ENCODE data around the gene ZFYVE28. TPM values are rescaled to one million over a fixed set of nuclear protein-coding genes. Genes with fewer than 3 reads are reported as not detected.

The ZFYVE28 gene
- polyA plus RNA-seq, 3 donors, result 4.4 to 6.9 (median 5.1) TPM

GRCh38 chr4:2363056-2363721 is 55.3 kb downstream of the ZFYVE28 start:
- WGBS, 3 donors, result 36 to 78% (median 68%) methylated on average over 12 of the region's 12 CpGs

DNA sequence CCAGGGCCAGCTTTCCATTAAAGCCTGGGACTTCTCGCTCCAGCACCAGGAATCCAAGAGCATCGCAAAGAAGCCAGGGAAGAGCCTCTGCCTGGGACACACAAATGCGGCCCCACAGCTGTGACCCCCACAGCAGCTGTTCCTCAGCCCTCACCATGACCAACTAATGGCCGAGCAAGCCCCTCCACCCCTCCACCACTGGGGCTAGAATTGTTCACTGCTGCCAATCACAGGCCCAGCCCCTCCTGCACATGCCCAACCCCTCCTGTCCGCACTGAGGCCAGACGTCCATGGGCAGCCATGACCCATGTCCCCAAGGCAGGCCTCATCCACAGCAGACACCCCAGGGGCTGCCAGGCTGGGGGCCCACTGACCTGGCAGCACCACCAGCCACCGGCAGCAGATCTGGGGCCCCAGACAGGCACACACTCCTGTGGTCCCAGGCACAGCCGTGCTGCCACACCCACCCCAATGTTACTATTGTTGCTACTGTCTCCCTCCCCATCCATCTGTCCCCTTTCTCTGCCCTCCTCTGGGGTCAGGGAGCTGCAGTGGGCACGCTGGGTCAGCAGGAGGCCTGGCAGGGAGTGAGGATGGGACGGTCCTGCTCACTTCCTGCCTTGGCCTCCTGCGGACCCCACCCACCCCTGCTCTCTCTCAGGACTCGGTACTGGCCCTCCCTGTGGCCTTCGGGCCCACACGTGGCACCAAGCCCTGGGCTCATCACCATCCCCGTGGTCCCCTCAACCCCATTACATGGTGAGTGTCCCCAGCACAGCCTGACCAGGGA is 56.0 kb downstream of the ZFYVE28 start:
- WGBS, 3 donors, result 85 to 90% (median 85%) methylated on average over 13 to 15 of the region's 15 CpGs
- H3K27ac ChIP-seq (ENCODE audit: low read depth, low read length), result no peak overlapping the region

More at GRCh38 chr4:2363056-2363721, 55.3 kb downstream of the ZFYVE28 start:
- no peak overlapping the region for H3K27ac ChIP-seq (ENCODE audit: low read depth, low read length)

DNA sequence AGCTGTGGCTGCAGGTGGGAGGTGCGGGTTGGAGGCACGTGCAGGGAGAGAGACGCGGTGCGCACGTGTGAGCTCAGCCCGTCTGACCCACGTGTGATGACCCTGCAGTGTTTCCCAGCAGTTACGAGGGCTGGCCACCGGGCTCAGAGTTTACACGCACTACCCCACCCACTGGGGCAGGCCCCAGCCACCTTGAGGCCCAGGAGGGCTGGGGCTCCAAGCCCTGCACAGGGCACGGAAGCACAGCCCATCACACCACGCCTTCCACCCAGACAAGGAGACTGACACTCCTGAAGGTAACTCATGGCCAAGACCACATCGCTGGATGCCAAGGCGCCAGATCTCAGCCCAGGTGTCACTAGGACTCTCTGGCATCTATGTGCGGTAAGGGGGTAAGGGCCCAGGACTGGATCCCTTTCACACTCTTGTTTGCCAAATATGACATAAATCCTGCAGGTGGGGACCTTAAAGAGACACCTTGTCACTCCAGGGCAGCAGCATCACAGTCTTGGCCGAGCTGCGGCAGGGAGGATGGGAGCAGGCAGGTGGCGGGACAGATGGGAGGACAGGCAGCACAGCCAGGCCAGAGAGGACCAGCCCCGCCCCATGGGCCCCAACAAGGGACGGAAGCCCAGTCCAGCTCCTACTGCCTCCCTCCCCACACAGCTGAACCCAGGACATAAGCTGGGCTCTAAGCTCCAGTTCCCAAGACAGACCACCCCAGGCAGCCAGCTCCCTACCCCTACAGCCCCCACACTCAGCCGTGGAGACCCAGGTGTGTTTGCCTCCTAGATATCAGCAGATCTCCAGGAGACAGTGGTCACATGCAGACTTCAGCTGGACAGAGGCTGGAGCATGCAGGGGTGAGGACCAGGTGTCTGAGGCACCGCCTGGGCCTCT is 56.8 kb downstream of the ZFYVE28 start:
- 87 to 89% (median 89%) methylated on average over 23 of the region's 23 CpGs for WGBS, 3 donors
- no peak overlapping the region for H3K27ac ChIP-seq (ENCODE audit: low read depth, low read length)

DNA sequence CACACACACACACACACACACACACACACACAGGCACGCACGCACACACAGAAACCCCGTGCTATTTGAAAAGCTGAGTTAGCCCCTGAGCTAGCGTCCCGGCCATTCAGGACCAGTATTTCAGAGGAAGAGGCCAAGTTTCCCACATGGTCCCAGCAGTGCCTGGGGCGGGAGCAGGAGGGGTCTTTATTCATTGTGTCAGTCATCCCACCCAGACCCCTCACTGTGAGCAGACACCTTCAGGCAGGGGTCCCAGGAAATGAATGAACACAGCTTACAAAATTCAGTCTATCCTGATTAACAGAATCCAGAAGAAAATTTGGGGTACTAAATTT is 58.1 kb downstream of the ZFYVE28 start:
- WGBS, 3 donors, result 90 to 91% (median 91%) methylated on average over 6 of the region's 6 CpGs

GRCh38 chr4:2359591-2360395 is 58.7 kb downstream of the ZFYVE28 start:
- no peak overlapping the region for H3K27ac ChIP-seq (ENCODE audit: low read depth, low read length)
- WGBS, 3 donors, result 88 to 92% (median 90%) methylated on average over 24 of the region's 24 CpGs

More for the DNA sequence above, 58.1 kb downstream of the ZFYVE28 start:
- no peak overlapping the region for H3K27ac ChIP-seq (ENCODE audit: low read depth, low read length)

DNA sequence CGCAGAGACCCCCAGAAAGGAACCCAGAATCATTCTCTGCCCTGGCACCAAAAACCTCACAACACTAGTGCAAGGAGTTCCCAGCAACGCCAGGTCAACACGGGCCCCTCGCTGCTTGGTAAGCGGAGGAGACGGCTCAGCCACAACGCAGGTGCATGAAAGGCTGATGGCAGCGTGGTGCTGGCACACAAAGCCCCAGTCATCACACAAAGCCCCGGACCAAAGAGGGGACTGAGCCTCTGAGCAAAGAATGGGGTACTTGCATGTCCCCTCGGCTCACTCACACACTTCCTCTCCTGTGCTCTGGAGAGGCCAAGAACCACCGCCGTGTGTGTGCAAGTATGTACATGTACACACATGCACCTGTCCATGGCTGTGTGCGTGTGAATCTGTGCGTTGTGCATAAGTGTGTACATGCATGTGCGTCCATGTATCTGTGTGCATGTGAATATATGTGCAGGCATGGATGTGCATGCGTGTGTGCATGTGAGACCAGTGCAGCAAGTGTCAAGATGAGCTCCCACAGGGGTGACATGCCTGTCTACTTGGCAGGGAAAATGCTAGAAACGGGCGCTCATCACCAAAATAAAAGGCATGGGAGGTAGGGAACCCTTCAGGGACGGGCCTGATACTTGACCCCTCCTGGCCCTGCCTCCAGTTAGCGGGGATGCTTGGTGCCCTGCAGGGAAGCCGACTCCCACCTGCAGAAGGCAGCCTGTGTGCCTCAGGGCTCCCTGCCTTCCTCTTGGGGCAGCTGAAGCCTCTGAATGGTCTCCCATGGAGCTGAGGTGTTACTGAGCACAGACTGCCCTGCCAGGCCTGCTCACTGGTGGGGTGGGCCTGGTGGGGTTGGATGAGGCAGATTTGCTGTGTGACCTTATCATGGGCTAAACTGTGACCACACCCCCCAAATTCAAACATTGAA is 60.4 kb downstream of the ZFYVE28 start:
- no peak overlapping the region for H3K27ac ChIP-seq (ENCODE audit: low read depth, low read length)
- 87 to 91% (median 89%) methylated on average over 21 of the region's 21 CpGs for WGBS, 3 donors

GRCh38 chr4:2356123-2357069 is 62.0 kb downstream of the ZFYVE28 start:
- 78 to 80% (median 79%) methylated on average over 18 to 25 of the region's 25 CpGs for WGBS, 3 donors
- H3K27ac ChIP-seq (ENCODE audit: low read depth, low read length), result no peak overlapping the region

- 83 to 90% (median 83%) methylated on average over 9 of the region's 9 CpGs for WGBS, 3 donors
- no peak overlapping the region for H3K27ac ChIP-seq (ENCODE audit: low read depth, low read length)
Observed at GRCh38 chr4:2354760-2355159, 63.7 kb downstream of the ZFYVE28 start.

- no peak overlapping the region for H3K27ac ChIP-seq (ENCODE audit: low read depth, low read length)
- WGBS, 3 donors, result 62 to 86% (median 70%) methylated on average over 6 of the region's 6 CpGs
Observed at GRCh38 chr4:2354118-2354517, 64.3 kb downstream of the ZFYVE28 start.

DNA sequence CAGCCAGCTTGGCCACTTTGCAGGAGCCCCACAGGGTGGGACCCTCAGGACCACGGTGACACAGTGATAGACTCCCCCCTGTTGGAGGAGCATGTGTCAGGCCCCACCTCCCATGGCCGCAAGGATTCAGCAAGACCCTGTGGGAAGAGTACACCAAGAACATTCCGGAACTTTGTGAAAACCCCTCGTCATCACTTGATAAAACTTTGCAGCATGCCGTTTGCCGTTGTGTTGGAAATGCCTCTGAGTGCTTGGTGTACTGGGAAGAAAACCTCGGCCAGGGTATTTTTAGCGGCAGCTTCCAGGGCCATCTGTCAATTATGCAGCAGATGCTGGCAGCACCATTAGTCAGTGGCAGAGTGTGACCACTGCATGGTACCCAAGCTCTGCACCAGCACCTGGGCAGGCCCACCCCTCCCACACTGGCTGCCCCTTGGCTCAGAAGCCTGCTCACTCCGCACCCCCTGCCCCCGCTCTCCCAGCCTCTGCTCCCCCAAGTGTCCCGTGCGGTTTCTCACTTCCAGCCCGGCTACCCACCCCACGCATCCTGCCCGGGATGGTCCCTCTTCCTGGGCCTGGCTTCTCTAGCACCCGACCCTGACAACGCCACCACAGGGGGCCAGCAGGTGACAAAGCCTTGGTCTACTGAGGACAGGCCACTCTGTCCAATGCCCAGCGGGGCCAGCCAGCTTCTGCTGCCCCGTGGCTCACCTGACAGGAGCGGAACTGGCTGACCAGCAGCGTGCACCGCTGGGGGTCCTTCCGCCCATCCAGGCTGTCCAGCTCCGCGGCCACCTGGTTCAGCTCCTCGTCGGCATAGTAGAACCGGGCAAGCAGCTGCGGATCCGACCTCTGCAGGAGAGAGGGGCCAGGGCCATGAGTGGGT is 65.0 kb downstream of the ZFYVE28 start:
- 84 to 86% (median 86%) methylated on average over 30 of the region's 30 CpGs for WGBS, 3 donors
- no peak overlapping the region for H3K27ac ChIP-seq (ENCODE audit: low read depth, low read length)

GRCh38 chr4:2352729-2353221 is 65.7 kb downstream of the ZFYVE28 start:
- 85 to 92% (median 90%) methylated on average over 5 of the region's 5 CpGs for WGBS, 3 donors
- no peak overlapping the region for H3K27ac ChIP-seq (ENCODE audit: low read depth, low read length)

GRCh38 chr4:2352171-2352570 is 66.3 kb downstream of the ZFYVE28 start:
- H3K27ac ChIP-seq (ENCODE audit: low read depth, low read length), result no peak overlapping the region

GRCh38 chr4:2350982-2351381 is 67.5 kb downstream of the ZFYVE28 start:
- whole genome bisulfite sequencing, 3 donors, result 84 to 93% (median 92%) methylated on average over 4 of the region's 4 CpGs
- no peak overlapping the region for H3K27ac ChIP-seq (ENCODE audit: low read depth, low read length)

More at GRCh38 chr4:2352171-2352570, 66.3 kb downstream of the ZFYVE28 start:
- WGBS, 3 donors, result 86 to 93% (median 92%) methylated on average over 9 to 10 of the region's 10 CpGs

- H3K27ac ChIP-seq (ENCODE audit: low read depth, low read length), result no peak overlapping the region
- 83 to 90% (median 87%) methylated on average over 3 of the region's 3 CpGs for WGBS, 3 donors
Observed at GRCh38 chr4:2348786-2349185, 69.7 kb downstream of the ZFYVE28 start.

DNA sequence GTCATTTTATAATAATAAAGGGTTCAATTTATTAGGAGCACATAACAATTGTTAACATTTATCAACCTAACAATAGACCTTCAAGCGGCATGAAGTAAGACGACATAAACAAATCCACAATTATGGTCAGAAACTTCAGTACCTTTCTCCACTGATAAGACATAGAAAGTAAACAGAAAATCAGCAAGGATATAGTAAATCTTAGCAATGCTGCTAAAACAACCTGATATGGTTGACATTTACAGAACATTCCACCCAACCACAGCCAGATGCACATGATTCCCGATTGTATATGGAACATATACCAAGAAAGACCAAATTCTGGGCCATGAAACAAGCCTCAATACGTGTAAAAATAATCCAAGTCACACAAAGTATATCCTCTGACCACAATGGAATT is 71.3 kb downstream of the ZFYVE28 start:
- no peak overlapping the region for H3K27ac ChIP-seq (ENCODE audit: low read depth, low read length)
- WGBS, 3 donors, result 72 to 78% (median 76%) methylated on average over 4 of the region's 4 CpGs
